HG02623 (cell line): ENCODE measurements around the gene TTC7B.

Source experiments
- ATAC-seq: cut with Tn5 transposase; IDR thresholded peaks from one replicate; pipeline ENCODE4 v1.9.1; 2021; ENCODE audit warnings: moderate library complexity; ENCODE audit not compliant: unreplicated experiment

Gene TTC7B

GRCh38 chr14:90518069-90518940 lies 297.9 kb downstream of the TTC7B start:
- no peak for ATAC-seq

- ATAC-seq: no peak
Measured at GRCh38 chr14:90517076-90517841, 299.0 kb downstream of the TTC7B start.

- no peak for ATAC-seq
Measured at GRCh38 chr14:90514566-90514965, 301.7 kb downstream of the TTC7B start.

GRCh38 chr14:90514015-90514398 lies 302.2 kb downstream of the TTC7B start:
- no peak for ATAC-seq

- no peak for ATAC-seq
Measured at GRCh38 chr14:90513161-90514014, 302.8 kb downstream of the TTC7B start.

- ATAC-seq: no peak
Measured at GRCh38 chr14:90512329-90512991, 303.8 kb downstream of the TTC7B start.

GRCh38 chr14:90511795-90512328 lies 304.4 kb downstream of the TTC7B start:
- no peak for ATAC-seq

- no peak for ATAC-seq
Measured at GRCh38 chr14:90511252-90511651, 305.0 kb downstream of the TTC7B start.

GRCh38 chr14:90510159-90510558 lies 306.1 kb downstream of the TTC7B start:
- no peak for ATAC-seq

GRCh38 chr14:90509403-90509802 lies 306.8 kb downstream of the TTC7B start:
- ATAC-seq: no peak

GRCh38 chr14:90508536-90509254 lies 307.5 kb downstream of the TTC7B start:
- no peak for ATAC-seq

- ATAC-seq: no peak
Measured at GRCh38 chr14:90508036-90508435, 308.2 kb downstream of the TTC7B start.

- no peak for ATAC-seq
Measured at GRCh38 chr14:90507428-90507827, 308.8 kb downstream of the TTC7B start.

- ATAC-seq: no peak
Measured at GRCh38 chr14:90506748-90507147, 309.5 kb downstream of the TTC7B start.

- no peak for ATAC-seq
Measured at GRCh38 chr14:90505531-90505930, 310.7 kb downstream of the TTC7B start.

GRCh38 chr14:90504643-90505042 lies 311.6 kb downstream of the TTC7B start:
- ATAC-seq: no peak

GRCh38 chr14:90503582-90503981 lies 312.6 kb downstream of the TTC7B start:
- ATAC-seq: no peak

- ATAC-seq: no peak
Measured at GRCh38 chr14:90502760-90503159, 313.5 kb downstream of the TTC7B start.

- ATAC-seq: no peak
Measured at GRCh38 chr14:90500665-90501370, 315.4 kb downstream of the TTC7B start.
